ENCODE data around the gene ANKRD2. TPM values are rescaled to one million over a fixed set of nuclear protein-coding genes. Genes with fewer than 3 reads are reported as not detected.

Gene ANKRD2
- total and polyA plus RNA-seq, 2 donors from 2014 or later = 3.6 to 10.0 TPM

DNA sequence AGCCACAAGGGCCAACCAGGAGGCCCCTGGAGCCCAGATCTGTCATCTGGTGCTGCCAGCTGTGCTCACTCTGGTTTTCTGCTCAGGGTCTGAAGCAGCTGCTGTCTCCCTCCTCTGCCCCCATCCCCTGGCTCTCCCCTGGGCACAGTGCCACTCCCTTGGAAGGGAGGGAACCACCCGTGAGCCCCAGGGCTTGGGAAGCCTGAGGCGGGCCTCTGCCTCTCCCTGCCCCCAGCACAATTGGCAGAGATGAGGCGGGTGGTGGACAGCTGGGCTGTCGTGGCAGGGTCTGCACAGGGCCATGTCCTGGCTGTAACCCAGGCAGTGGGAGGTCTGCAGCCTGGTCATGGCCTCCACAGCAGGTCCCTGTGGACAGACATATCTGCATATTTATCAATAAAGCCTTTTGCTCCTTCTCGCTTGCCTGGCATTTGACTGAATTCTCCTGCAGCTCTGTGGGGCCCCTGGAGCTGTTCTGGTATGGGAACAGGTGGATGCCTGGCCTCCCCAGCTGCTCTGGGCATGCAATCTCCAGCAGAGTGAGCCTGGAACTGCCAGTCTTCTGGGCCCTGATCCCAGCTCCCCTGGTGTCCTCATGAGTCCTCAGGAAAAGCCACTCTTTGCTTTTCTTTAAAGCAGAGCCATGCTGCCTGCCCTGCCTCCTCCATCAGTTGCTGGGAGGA lies 1.6 kb upstream of the ANKRD2 start:
- FAIRE-seq (no peak), DNase-seq (no peak)
- Histone ChIP-seq H3K9ac (ENCODE audit: low read length in 3 of 3) (no peak overlapping the region), H3K27me3 (ENCODE audit: control insufficient read depth, insufficient read depth, low read length) (no peaks in the 10 kb centered on the region), H3K36me3 (ENCODE audit: control insufficient read depth in 2 of 3, insufficient read depth in 3 of 3, low read length in 3 of 3) (peaks cover 0 to 3% (median 0%) of the 10 kb centered on the region in 3 donors), H3K27ac (ENCODE audit: low read depth in 2 of 2, low read length in 2 of 2) (peak overlapping the region in 1 of 2 donors; percentile 73), H3K4me1 (ENCODE audit: control insufficient read depth in 2 of 3, insufficient read depth in 2 of 3, low read depth in 1 of 3, low read length in 3 of 3) (peaks cover 0 to 19% (median 14%) of the 10 kb centered on the region in 3 donors), H3K9me3 (ENCODE audit: control insufficient read depth in 2 of 3, insufficient read depth in 1 of 3, low read length in 3 of 3) (no peaks in the 10 kb centered on the region), H3K4me3 (ENCODE audit: low read length in 3 of 3) (no peak overlapping the region)
- intact Hi-C loops (cut with DNase I) = no loop called here
- TF ChIP-seq, protein P1, sequence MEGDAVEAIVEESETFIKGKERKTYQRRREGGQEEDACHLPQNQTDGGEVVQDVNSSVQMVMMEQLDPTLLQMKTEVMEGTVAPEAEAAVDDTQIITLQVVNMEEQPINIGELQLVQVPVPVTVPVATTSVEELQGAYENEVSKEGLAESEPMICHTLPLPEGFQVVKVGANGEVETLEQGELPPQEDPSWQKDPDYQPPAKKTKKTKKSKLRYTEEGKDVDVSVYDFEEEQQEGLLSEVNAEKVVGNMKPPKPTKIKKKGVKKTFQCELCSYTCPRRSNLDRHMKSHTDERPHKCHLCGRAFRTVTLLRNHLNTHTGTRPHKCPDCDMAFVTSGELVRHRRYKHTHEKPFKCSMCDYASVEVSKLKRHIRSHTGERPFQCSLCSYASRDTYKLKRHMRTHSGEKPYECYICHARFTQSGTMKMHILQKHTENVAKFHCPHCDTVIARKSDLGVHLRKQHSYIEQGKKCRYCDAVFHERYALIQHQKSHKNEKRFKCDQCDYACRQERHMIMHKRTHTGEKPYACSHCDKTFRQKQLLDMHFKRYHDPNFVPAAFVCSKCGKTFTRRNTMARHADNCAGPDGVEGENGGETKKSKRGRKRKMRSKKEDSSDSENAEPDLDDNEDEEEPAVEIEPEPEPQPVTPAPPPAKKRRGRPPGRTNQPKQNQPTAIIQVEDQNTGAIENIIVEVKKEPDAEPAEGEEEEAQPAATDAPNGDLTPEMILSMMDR (IDR thresholded peaks at IDR 0.05; ENCODE audit: borderline replicate concordance, extremely low read depth, insufficient read depth) = no peak

DNA sequence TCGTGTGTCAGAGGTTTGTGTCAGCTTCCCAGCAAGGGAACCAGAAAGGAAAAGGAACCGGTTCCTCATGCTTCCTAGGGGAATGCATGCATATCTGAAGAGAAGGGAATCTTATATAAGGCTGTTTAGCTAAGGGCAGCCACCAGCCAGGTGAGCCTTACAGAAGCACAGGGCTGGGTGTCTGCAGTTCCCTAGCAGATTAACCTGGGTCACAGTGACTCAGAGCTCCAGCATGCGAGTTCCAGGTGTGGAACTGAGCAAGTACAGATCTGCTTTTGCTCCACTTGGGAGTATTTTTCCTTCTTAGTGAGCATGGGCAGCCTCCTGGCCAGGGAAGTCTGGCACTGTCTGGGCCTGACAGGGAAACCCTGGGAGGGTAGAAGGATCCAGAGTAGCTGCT lies 957 bp upstream of the ANKRD2 start:
- peak overlapping the region in 1 of 3 donors; percentile 57 for H3K9ac ChIP-seq (ENCODE audit: low read length in 3 of 3)
- no peak overlapping the region for H3K4me3 ChIP-seq (ENCODE audit: low read length in 3 of 3)
- H3K27me3 ChIP-seq (ENCODE audit: control insufficient read depth, insufficient read depth, low read length) = no peaks in the 10 kb centered on the region
- DNase-seq (peak in 2 of 5 donors; percentile 37 to 84), FAIRE-seq (no peak)
- peaks cover 0 to 19% (median 14%) of the 10 kb centered on the region in 3 donors for H3K4me1 ChIP-seq (ENCODE audit: control insufficient read depth in 2 of 3, insufficient read depth in 2 of 3, low read depth in 1 of 3, low read length in 3 of 3)
- H3K36me3 ChIP-seq (ENCODE audit: control insufficient read depth in 2 of 3, insufficient read depth in 3 of 3, low read length in 3 of 3) = peaks cover 0 to 3% (median 0%) of the 10 kb centered on the region in 3 donors
- peak overlapping the region; percentile 73 to 79 for H3K27ac ChIP-seq (ENCODE audit: low read depth in 2 of 2, low read length in 2 of 2)
- H3K9me3 ChIP-seq (ENCODE audit: control insufficient read depth in 2 of 3, insufficient read depth in 1 of 3, low read length in 3 of 3) = no peaks in the 10 kb centered on the region
- intact Hi-C loops (cut with DNase I) = no loop called here
- TF ChIP-seq, protein P1 (IDR thresholded peaks at IDR 0.05; ENCODE audit: borderline replicate concordance, extremely low read depth, insufficient read depth) = no peak

DNA sequence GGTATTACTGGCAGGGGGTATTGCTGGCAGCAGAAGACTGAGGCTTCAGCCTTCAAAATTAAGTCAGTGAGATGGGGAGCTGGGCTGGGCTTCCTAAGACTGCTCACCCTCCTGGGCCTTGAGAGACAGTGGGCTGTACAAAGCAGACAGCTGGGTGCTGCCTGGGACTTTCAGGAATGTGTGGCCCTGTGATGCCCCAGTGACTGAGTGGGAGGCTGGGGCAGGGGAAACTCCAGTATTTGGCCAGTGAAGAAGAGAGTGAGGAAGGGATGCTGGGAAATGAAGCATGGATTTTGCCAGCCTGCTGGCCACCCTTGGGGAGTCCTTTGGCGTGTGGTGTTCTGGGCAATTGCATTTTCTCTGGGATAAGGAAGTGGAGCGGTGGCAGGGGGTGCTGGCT lies 442 bp downstream of the ANKRD2 start:
- Histone ChIP-seq H3K4me1 (ENCODE audit: control insufficient read depth in 2 of 3, insufficient read depth in 2 of 3, low read depth in 1 of 3, low read length in 3 of 3) (peaks cover 0 to 19% (median 14%) of the 10 kb centered on the region in 3 donors), H3K4me3 (ENCODE audit: low read length in 3 of 3) (no peak overlapping the region), H3K9me3 (ENCODE audit: control insufficient read depth in 2 of 3, insufficient read depth in 1 of 3, low read length in 3 of 3) (no peaks in the 10 kb centered on the region), H3K36me3 (ENCODE audit: control insufficient read depth in 2 of 3, insufficient read depth in 3 of 3, low read length in 3 of 3) (peaks cover 0 to 3% (median 0%) of the 10 kb centered on the region in 3 donors), H3K27ac (ENCODE audit: low read depth in 2 of 2, low read length in 2 of 2) (peak overlapping the region; percentile 73 to 79), H3K27me3 (ENCODE audit: control insufficient read depth, insufficient read depth, low read length) (no peaks in the 10 kb centered on the region), H3K9ac (ENCODE audit: low read length in 3 of 3) (no peak overlapping the region)
- TF ChIP-seq, protein P1 (IDR thresholded peaks at IDR 0.05; ENCODE audit: borderline replicate concordance, extremely low read depth, insufficient read depth) = no peak
- DNase-seq = no peak
- FAIRE-seq = no peak
- intact Hi-C loops (cut with DNase I) = no loop called here

Data from kidney (tissue), 14 donors.